Mesothelial cell of epicardium (in vitro differentiated cells): ENCODE measurements around the gene SYK. TPM values are rescaled to one million over a fixed set of nuclear protein-coding genes. Genes with fewer than 3 reads are reported as not detected.

Source experiments
- DNase-seq, 2 experiments: peaks; one replicate each; pipeline ENCODE4 v3.0.0; 2021; ENCODE audit warnings: low spot score in 2 of 2; ENCODE audit not compliant: unreplicated experiment in 2 of 2
- H3K27ac Mint-ChIP-seq: 2 replicates; pipeline ENCODE4 v1.8.0; 2021; ENCODE audit warnings: mixed read lengths
- H3K27me3 Mint-ChIP-seq: 2 replicates; pipeline ENCODE4 v1.8.0; 2021; ENCODE audit warnings: low read depth, mixed read lengths
- H3K36me3 Mint-ChIP-seq: 2 replicates; pipeline ENCODE4 v1.8.0; 2021; ENCODE audit warnings: mixed read lengths
- H3K4me1 Mint-ChIP-seq: 2 replicates; pipeline ENCODE4 v1.8.0; 2021; ENCODE audit warnings: mixed read lengths
- H3K4me3 Mint-ChIP-seq: 2 replicates; pipeline ENCODE4 v1.8.0; 2021; ENCODE audit warnings: mild to moderate bottlenecking, moderate library complexity, mixed read lengths
- H3K9me3 Mint-ChIP-seq: 2 replicates; pipeline ENCODE4 v1.8.0; 2021; ENCODE audit warnings: mixed read lengths
- CTCF ChIP-seq: fragments of 200-600 bp; sonication (generic); IDR thresholded peaks from one replicate; pipeline ENCODE4 v1.5.0; 2021; ENCODE audit warnings: antibody characterized with exemption; ENCODE audit not compliant: unreplicated experiment
- total RNA-seq: library from RNA; stranded (reverse); gene quantifications from 3 replicates; pipeline ENCODE4 v1.2.1, GENCODE V29; 2021

SYK gene
- total RNA-seq, 1 donor from 2014 or later, result 3.8 TPM

GRCh38 chr9:90807006-90807405 lies 5.4 kb downstream of the SYK start:
- Mint-ChIP-seq H3K4me3 (no peak overlapping the region), H3K9me3 (no peaks in the 10 kb centered on the region), H3K27me3 (peaks cover 60% of the 10 kb centered on the region), H3K4me1 (peaks cover 19% of the 10 kb centered on the region), H3K27ac (no peak overlapping the region), H3K36me3 (no peaks in the 10 kb centered on the region)
- no peak for TF ChIP-seq CTCF
- no peak for DNase-seq

GRCh38 chr9:90808398-90808797 lies 6.8 kb downstream of the SYK start:
- DNase-seq, result no peak
- Mint-ChIP-seq H3K4me3 (no peak overlapping the region), H3K4me1 (peaks cover 16% of the 10 kb centered on the region), H3K9me3 (no peaks in the 10 kb centered on the region), H3K27me3 (peaks cover 46% of the 10 kb centered on the region), H3K27ac (no peak overlapping the region), H3K36me3 (no peaks in the 10 kb centered on the region)
- TF ChIP-seq CTCF, result no peak

- H3K4me1 Mint-ChIP-seq, result peaks cover 14% of the 10 kb centered on the region
- no peak overlapping the region for H3K27ac Mint-ChIP-seq
- no peak overlapping the region for H3K4me3 Mint-ChIP-seq
- DNase-seq, result no peak
- H3K27me3 Mint-ChIP-seq, result peaks cover 40% of the 10 kb centered on the region
- no peaks in the 10 kb centered on the region for H3K9me3 Mint-ChIP-seq
- TF ChIP-seq CTCF, result no peak
- H3K36me3 Mint-ChIP-seq, result no peaks in the 10 kb centered on the region
Measured at GRCh38 chr9:90808890-90809685, 7.5 kb downstream of the SYK start.

GRCh38 chr9:90810691-90811090 lies 9.1 kb downstream of the SYK start:
- no peaks in the 10 kb centered on the region for H3K36me3 Mint-ChIP-seq
- DNase-seq, result no peak
- peaks cover 27% of the 10 kb centered on the region for H3K27me3 Mint-ChIP-seq
- peaks cover 9% of the 10 kb centered on the region for H3K4me1 Mint-ChIP-seq
- no peak for TF ChIP-seq CTCF
- no peak overlapping the region for H3K4me3 Mint-ChIP-seq
- H3K9me3 Mint-ChIP-seq, result no peaks in the 10 kb centered on the region
- H3K27ac Mint-ChIP-seq, result no peak overlapping the region

- Mint-ChIP-seq H3K4me1 (peaks cover 11% of the 10 kb centered on the region), H3K4me3 (no peak overlapping the region), H3K9me3 (peaks cover 7% of the 10 kb centered on the region), H3K27me3 (peaks cover 15% of the 10 kb centered on the region), H3K36me3 (no peaks in the 10 kb centered on the region), H3K27ac (no peak overlapping the region)
- no peak for DNase-seq
- TF ChIP-seq CTCF, result no peak
Measured at GRCh38 chr9:90813046-90813445, 11.4 kb downstream of the SYK start.
